A549 (cell line): Measurements from ENCODE around the gene PTPRG.

Experiments used
- CHD4 ChIP-seq: fragments of 200-600 bp; sonication (generic); IDR thresholded peaks from 2 replicates; pipeline ENCODE4 v1.6.1; 2016; ENCODE audit warnings: antibody characterized with exemption, mild to moderate bottlenecking, borderline replicate concordance
- CTCF ChIP-seq: fragments of >200 bp; sonication (Bioruptor Twin); formaldehyde crosslinking; IDR thresholded peaks from 3 replicates; pipeline ENCODE4 v1.5.1; 2016
- EP300 ChIP-seq, 2 experiments: fragments of >200 bp; sonication (Bioruptor Twin); formaldehyde crosslinking; IDR thresholded peaks; 2 replicates in 1 of 2; 3 replicates in 1 of 2; pipeline ENCODE4 v1.6.1; 2016 to 2017
- FOXS1 ChIP-seq: fragments of 250-450 bp; sonication (Bioruptor Pico); IDR thresholded peaks from 2 replicates; pipeline ENCODE4 v1.5.0; 2020; ENCODE audit warnings: mild to moderate bottlenecking, moderate library complexity
- JUN ChIP-seq, 2 experiments: fragments of >200 bp; sonication (Bioruptor Twin); formaldehyde crosslinking; IDR thresholded peaks; 2 replicates in 1 of 2; 3 replicates in 1 of 2; pipeline ENCODE4 v1.6.1; 2016 to 2017
- JUNB ChIP-seq: fragments of >200 bp; sonication (Bioruptor Twin); formaldehyde crosslinking; IDR thresholded peaks from 2 replicates; pipeline ENCODE4 v1.6.1; 2016
- PBX3 ChIP-seq: IDR thresholded peaks from 2 replicates; pipeline ENCODE4 v1.6.1; 2012
- POLR2A ChIP-seq: IDR thresholded peaks from 2 replicates; pipeline ENCODE4 v1.6.1; 2012; ENCODE audit warnings: mild to moderate bottlenecking, low read length
- RARB ChIP-seq: fragments of 250-450 bp; sonication (Bioruptor Pico); IDR thresholded peaks from 2 replicates; pipeline ENCODE4 v1.8.0; 2021; ENCODE audit warnings: mild to moderate bottlenecking, moderate library complexity
- REST ChIP-seq: fragments of 200-600 bp; sonication (generic); IDR thresholded peaks from 2 replicates; pipeline ENCODE4 v1.6.1; 2016; ENCODE audit warnings: antibody characterized with exemption, mild to moderate bottlenecking, moderate library complexity
- RFX5 ChIP-seq: fragments of 450-650 bp; IDR thresholded peaks from 2 replicates; pipeline ENCODE4 v1.7.1; 2014; ENCODE audit warnings: antibody characterized with exemption, mild to moderate bottlenecking, moderate library complexity
- USF2 ChIP-seq: fragments of 450-650 bp; IDR thresholded peaks from 2 replicates; pipeline ENCODE4 v1.6.1; 2014; ENCODE audit warnings: antibody characterized with exemption
- ZNF302 ChIP-seq: fragments of 250-450 bp; sonication (Bioruptor Pico); IDR thresholded peaks from 2 replicates; pipeline ENCODE4 v1.9.0; 2021; ENCODE audit warnings: inconsistent platforms, mild to moderate bottlenecking, moderate library complexity

- TF ChIP-seq CTCF, result no peak
- TF ChIP-seq REST, result no peak
- TF ChIP-seq JUN (IDR thresholded peaks at IDR 0.05), result no peak
- TF ChIP-seq RARB (CRISPR knock-in tag), result no peak
- no peak for TF ChIP-seq RFX5
- TF ChIP-seq FOXS1 (CRISPR knock-in tag), result no peak
- no peak for TF ChIP-seq CHD4
- no peak for TF ChIP-seq PBX3
- TF ChIP-seq ZNF302 (CRISPR knock-in tag), result no peak
- TF ChIP-seq EP300 (IDR thresholded peaks at IDR 0.05), result no peak
- TF ChIP-seq USF2, result no peak
- TF ChIP-seq POLR2A, result no peak
- no peak for TF ChIP-seq JUNB
These were observed 65.1 kb downstream of the PTPRG start for GRCh38 chr3:61626484-61626883.
